KMS-11 (cell line): Measurements from ENCODE around the gene BAX.

Experiments
- H2AFZ ChIP-seq: fragments of 200-600 bp; sonication (generic); 2 replicates; pipeline ENCODE4 v1.6.1; 2016; ENCODE audit warnings: antibody characterized with exemption, mixed run types, low read depth
- H3K27ac ChIP-seq: fragments of 200-600 bp; sonication (generic); 2 replicates; pipeline ENCODE4 v1.6.1; 2016; ENCODE audit warnings: mild to moderate bottlenecking, mixed run types
- H3K27me3 ChIP-seq: fragments of 200-600 bp; sonication (generic); 2 replicates; pipeline ENCODE4 v1.6.1; 2017; ENCODE audit warnings: mild to moderate bottlenecking, low read depth, mixed run types, moderate library complexity; ENCODE audit not compliant: insufficient read depth
- H3K36me3 ChIP-seq: fragments of 200-600 bp; sonication (generic); 2 replicates; pipeline ENCODE4 v1.6.1; 2017; ENCODE audit warnings: mild to moderate bottlenecking, mixed run types; ENCODE audit not compliant: insufficient read depth
- H3K4me1 ChIP-seq: fragments of 200-600 bp; sonication (generic); 2 replicates; pipeline ENCODE4 v1.6.1; 2016; ENCODE audit warnings: mild to moderate bottlenecking, low read depth, mixed run types; ENCODE audit not compliant: poor library complexity, severe bottlenecking
- H3K4me2 ChIP-seq: fragments of 200-600 bp; sonication (generic); 2 replicates; pipeline ENCODE4 v1.7.0; 2016; ENCODE audit warnings: mild to moderate bottlenecking, mixed run types
- H3K4me3 ChIP-seq: fragments of 200-600 bp; sonication (generic); IDR thresholded peaks from 2 replicates; pipeline ENCODE4 v1.6.1; 2017; ENCODE audit warnings: low read depth, low read length, mixed read lengths; ENCODE audit not compliant: insufficient read depth
- H3K79me2 ChIP-seq: fragments of 200-600 bp; sonication (generic); 2 replicates; pipeline ENCODE4 v1.6.1; 2016; ENCODE audit warnings: low read depth, mixed run types; ENCODE audit not compliant: insufficient read depth
- H3K9ac ChIP-seq: fragments of 200-600 bp; sonication (generic); 2 replicates; pipeline ENCODE4 v1.6.1; 2016; ENCODE audit warnings: mild to moderate bottlenecking, mixed run types
- H4K20me1 ChIP-seq: fragments of 200-600 bp; sonication (generic); 2 replicates; pipeline ENCODE4 v1.6.1; 2016; ENCODE audit warnings: mild to moderate bottlenecking, mixed run types; ENCODE audit not compliant: insufficient read depth
- TF ChIP-seq, protein P1 (sequence below): fragments of 200-600 bp; sonication (generic); conservative IDR thresholded peaks from 2 replicates; pipeline ENCODE4 v1.6.1; 2017; ENCODE audit warnings: low read depth, mild to moderate bottlenecking, antibody characterized with exemption, low read length, moderate library complexity, mixed read lengths

BAX gene

DNA sequence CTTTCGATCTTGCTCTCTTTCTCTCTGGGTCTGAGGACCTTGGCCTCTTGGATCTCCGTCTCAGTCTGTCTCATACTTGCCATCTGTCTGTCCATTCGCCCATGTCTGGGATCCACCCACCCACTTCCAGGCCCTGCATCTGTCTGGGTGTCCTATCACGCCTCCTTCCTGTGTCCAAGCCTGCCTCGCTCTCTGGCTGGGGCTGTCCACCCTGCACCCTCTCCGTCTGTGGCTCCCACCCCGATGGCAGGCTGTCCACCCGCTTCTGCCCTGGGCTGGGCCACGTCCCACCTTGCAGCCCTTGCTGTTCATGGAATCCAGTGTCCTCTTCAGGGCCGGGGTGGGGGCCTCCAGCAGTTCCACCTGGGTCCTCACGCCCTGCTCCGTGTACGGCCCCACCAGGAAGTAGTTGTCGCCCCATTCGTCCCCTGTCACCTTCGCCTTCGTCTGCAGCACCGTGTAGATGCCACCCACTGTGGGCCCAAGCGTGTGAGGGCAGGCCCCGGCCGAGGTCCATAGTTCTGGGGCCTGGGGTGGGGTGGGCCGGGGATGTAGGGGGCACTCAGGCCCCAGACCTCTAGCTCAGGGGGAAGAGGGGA, 36.4 kb downstream of the BAX start:
- H3K4me1 ChIP-seq = peaks cover 16% of the 10 kb centered on the region
- H3K79me2 ChIP-seq = peaks cover 45% of the 10 kb centered on the region
- H4K20me1 ChIP-seq = no peaks in the 10 kb centered on the region
- H3K27me3 ChIP-seq = no peaks in the 10 kb centered on the region
- no peak overlapping the region for H3K4me3 ChIP-seq
- no peaks in the 10 kb centered on the region for H3K36me3 ChIP-seq
- H2AFZ ChIP-seq = no peak overlapping the region
- no peak overlapping the region for H3K9ac ChIP-seq
- TF ChIP-seq, protein P1, sequence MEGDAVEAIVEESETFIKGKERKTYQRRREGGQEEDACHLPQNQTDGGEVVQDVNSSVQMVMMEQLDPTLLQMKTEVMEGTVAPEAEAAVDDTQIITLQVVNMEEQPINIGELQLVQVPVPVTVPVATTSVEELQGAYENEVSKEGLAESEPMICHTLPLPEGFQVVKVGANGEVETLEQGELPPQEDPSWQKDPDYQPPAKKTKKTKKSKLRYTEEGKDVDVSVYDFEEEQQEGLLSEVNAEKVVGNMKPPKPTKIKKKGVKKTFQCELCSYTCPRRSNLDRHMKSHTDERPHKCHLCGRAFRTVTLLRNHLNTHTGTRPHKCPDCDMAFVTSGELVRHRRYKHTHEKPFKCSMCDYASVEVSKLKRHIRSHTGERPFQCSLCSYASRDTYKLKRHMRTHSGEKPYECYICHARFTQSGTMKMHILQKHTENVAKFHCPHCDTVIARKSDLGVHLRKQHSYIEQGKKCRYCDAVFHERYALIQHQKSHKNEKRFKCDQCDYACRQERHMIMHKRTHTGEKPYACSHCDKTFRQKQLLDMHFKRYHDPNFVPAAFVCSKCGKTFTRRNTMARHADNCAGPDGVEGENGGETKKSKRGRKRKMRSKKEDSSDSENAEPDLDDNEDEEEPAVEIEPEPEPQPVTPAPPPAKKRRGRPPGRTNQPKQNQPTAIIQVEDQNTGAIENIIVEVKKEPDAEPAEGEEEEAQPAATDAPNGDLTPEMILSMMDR = no peak
- no peak overlapping the region; the same call in 1 of the 2 replicates for H3K4me2 ChIP-seq
- no peak overlapping the region for H3K27ac ChIP-seq

DNA sequence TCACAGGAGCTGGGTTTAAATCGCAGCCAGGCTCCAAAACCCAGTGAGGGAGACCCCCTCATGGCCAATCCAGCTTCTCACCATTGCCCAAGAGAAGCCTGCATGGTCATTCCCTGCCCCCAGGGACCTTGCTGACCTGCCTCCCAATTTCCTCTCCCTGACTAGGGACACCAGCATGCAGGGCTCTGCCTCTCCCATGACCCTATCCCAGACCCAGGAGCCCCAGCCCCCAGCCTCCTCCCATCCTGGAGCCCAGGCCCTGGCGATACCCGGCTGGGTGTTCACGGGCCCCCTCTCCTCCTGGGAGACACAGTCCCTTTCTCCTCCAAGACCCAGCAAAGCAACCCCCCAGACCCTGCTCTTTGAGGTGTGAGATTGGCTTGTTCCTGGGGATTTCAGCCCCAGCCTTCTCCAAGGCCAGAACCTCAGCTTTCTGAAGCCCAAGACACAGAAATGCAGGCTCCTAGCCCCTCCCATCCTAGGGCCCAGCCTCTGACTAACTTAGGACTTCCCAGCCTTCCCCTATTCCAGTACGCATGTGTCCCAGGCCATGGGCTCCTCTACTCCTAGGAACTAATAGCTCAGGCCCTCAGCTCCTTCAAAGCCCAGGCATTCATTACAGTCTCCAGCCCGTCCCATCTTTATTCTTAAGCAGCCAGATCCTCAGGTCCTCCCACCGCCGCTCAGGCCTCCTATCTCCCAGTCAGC, 37.4 kb downstream of the BAX start:
- H3K4me3 ChIP-seq = no peak overlapping the region
- H3K9ac ChIP-seq = peak overlapping the region; percentile 69; the same call in 1 of the 2 replicates
- H3K27ac ChIP-seq = peak overlapping the region; percentile 52
- H2AFZ ChIP-seq = peak overlapping the region; percentile 66; the same call in 1 of the 2 replicates
- no peaks in the 10 kb centered on the region for H3K27me3 ChIP-seq
- H3K4me1 ChIP-seq = peaks cover 21% of the 10 kb centered on the region
- H4K20me1 ChIP-seq = no peaks in the 10 kb centered on the region
- peaks cover 54% of the 10 kb centered on the region for H3K79me2 ChIP-seq
- no peaks in the 10 kb centered on the region for H3K36me3 ChIP-seq
- peak overlapping the region; percentile 100 for H3K4me2 ChIP-seq
- TF ChIP-seq, protein P1 = no peak

- H2AFZ ChIP-seq = peak overlapping the region; percentile 66
- H3K9ac ChIP-seq = peak overlapping the region; percentile 69; the same call in 1 of the 2 replicates
- H3K36me3 ChIP-seq = no peaks in the 10 kb centered on the region
- H3K4me2 ChIP-seq = peak overlapping the region; percentile 100
- peak overlapping the region; percentile 52 for H3K27ac ChIP-seq
- peaks cover 61% of the 10 kb centered on the region for H3K79me2 ChIP-seq
- no peaks in the 10 kb centered on the region for H3K27me3 ChIP-seq
- peaks cover 28% of the 10 kb centered on the region for H3K4me1 ChIP-seq
- no peaks in the 10 kb centered on the region for H4K20me1 ChIP-seq
- TF ChIP-seq, protein P1 = no peak
- peak overlapping the region; percentile 60 for H3K4me3 ChIP-seq
Observed at GRCh38 chr19:48992581-48993174, 38.0 kb downstream of the BAX start.

DNA sequence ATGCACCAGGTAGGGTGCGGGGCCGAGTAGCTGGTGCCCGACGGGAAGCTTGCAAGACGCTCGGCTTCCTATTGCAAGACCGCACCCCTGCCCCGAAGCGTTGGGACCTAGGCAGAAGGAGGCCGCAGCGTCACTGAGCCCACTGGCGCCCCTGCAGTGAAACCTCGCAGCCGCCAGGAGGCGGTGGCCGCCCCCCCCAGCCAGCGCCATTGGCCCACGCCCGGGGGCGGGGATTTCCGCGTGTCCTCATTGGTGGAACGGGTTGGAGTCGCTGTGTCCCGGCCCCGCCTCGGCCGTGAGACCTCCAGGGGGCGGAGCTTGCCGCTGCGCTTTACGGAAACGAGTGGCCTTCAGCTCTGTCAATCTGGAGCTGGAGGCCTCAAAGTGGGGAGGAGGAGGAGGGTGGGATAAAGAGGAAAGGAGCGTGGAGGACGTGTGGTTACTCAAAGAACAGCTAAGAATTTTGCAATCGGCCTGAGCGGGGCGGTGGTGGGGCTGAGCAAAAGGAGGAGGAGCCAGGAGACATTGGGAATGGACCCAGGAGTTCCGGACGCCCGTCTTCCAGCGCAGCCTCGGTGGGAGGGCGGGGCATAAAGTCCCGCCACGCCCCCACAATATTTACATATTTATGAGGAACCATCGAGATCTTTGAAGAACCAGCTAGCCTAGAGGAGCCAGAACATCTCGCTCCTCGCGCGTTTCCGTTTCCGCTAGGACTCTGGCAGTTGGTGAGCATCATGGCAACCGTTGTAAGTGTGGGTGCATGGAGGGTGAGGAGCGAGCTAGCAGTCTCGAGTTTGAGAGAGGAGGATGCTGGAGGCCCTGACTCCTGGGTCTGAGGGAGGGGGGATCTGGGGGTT, 38.7 kb downstream of the BAX start, which contains the start of the genes GYS1 and RUVBL2:
Gene GYS1, minus strand, starts transcription at position 135 of the 860 bp plus-strand sequence. CDS start 197 bp downstream, outside the sequence.
Gene RUVBL2, plus strand, starts transcription at position 713 of the 860 bp plus-strand sequence. Its CDS starts 25 bp downstream, at position 738.
- Histone ChIP-seq H3K36me3 (no peaks in the 10 kb centered on the region), H3K4me1 (peaks cover 31% of the 10 kb centered on the region), H3K27me3 (no peaks in the 10 kb centered on the region), H2AFZ (peak within 1 kb of the TSS; percentile 66), H3K4me2 (peak within 1 kb of the TSS; percentile 100), H3K9ac (peak within 1 kb of the TSS; percentile 81), H3K27ac (peak within 1 kb of the TSS; percentile 73), H3K4me3 (peak within 1 kb of the TSS; percentile 60), H4K20me1 (no peaks in the 10 kb centered on the region), H3K79me2 (peaks cover 67% of the 10 kb centered on the region)
- TF ChIP-seq, protein P1 = peak; percentile 85
